ENCODE measurements around the gene LRMDA.

GRCh38 chr10:76399226-76399625, 967.8 kb downstream of the LRMDA start:
- TF ChIP-seq CTCF (IDR thresholded peaks at IDR 0.05) (no peak), POLR2AphosphoS5 (IDR thresholded peaks at IDR 0.05) (no peak)
